HG03439 (cell line): Measurements from ENCODE around the gene CENPX.

Source experiments
- ATAC-seq: cut with Tn5 transposase; IDR thresholded peaks from one replicate; pipeline ENCODE4 v1.9.1; 2021; ENCODE audit warnings: mild to moderate bottlenecking, moderate library complexity; ENCODE audit not compliant: unreplicated experiment

Gene CENPX

DNA sequence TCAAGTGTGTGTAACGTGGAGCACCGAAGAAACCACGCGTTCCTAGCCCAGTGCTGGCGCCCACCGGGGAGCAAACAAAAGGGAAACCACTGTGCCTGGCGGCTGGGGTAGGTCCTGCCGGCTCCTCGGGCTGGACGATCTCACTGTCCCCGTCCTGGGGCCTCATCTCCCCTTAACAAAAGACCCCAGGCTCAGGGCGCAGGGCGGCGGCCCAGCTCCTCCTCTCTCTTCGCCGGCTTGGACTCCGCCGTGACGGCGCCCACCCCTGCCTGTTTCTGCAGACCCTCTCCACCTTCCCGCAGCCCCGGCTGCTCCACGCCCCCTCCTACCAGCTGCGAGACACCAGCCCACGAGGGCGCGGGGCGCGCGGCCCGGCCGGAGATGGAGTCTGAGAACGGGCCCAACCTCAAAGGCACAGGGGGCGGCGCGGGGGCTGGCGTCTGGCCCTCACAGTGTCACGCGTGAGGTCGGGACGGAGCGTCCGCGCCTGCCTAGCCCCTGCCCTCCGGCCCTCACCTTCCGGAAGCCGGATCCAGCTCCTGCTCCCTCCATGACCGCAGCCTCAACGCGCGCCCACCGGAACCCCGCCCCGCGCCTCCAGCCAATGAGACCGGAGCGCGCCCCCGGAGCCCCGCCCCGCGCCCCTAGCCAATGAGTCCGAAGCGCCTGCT, at the start of gene CENPX:
TSS of gene CENPX (minus strand) at position 569 of the 671 bp plus-strand sequence. CDS start at position 552, 17 bp downstream.
- ATAC-seq = peak; percentile 10

DNA sequence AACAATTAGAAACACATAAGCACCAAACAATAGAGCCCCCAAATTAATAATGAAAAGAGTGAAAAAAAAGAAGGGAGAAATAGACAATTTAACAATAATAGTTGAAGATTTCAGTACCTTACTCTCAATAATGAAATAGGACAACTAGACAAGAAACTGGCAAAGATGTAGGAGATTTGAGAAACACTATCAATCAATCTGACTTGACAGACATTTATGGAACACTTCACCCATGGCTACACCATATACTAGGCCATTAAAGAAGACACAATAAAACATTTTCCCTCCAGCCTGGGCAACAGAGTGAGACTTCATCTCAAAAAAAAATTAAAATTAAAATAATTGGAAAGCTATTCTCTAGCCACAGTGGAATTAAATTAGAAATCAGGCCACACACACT, 47.9 kb upstream of the CENPX start:
- no peak for ATAC-seq

DNA sequence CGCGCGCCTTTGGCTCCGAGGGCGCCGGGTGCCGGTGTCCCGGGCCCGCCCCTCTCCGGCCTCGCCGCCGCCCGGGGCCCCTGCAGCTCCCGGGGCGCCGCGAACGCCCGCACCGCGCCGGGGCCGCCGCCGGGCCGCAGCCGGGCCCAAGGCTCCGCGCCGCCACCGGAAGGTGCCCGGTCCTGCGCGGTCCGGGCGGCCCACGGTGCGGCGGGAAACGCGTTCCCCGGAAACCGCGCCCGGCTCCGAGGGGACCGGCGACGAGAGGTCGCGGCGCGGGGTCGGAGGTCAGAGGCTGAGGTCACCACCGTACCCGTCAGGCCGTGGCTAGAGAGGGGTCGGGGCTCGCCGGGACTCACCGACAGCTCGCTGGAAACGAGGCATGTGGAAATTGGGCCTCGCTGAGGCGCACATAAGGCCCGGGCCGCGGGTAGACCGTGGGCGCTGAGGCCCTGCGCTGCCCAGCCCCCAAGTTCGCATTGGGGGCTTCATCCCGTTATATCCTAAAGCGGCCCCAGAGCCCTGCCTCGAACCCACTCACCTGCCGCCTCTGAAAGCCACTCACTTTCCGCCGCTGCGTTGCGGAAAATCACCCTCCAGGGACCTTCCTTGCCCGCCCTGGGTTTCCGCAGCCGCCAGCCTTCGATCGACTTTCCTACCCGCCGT, 43.1 kb upstream of the CENPX start, which contains the start of gene DUS1L:
TSS of gene DUS1L (minus strand) at position 167 of the 666 bp plus-strand sequence. CDS start 745 bp downstream, outside the sequence.
- ATAC-seq = no peak

DNA sequence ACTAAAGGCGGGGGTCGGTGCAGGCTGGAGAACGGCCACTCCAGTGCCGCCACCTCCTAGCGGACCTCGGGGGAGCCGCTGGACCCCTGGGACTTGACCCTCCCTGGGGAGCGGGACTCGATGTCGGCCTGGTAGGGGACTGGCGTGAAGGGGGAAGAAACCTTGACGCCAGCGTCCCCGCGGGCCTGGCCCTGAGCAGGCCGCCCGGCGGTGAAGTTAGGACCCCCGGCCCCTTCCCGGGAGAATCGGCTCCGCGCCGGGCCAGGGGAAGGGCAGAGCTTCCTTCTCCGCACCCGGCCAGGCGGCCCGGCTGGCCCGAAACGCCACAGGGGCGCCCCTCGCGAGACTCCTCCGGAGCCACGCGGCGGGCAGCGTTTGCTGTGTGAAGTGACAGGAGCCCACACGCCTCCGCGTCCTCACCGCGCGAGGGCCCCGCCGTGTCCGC, 42.5 kb upstream of the CENPX start:
- ATAC-seq = no peak

DNA sequence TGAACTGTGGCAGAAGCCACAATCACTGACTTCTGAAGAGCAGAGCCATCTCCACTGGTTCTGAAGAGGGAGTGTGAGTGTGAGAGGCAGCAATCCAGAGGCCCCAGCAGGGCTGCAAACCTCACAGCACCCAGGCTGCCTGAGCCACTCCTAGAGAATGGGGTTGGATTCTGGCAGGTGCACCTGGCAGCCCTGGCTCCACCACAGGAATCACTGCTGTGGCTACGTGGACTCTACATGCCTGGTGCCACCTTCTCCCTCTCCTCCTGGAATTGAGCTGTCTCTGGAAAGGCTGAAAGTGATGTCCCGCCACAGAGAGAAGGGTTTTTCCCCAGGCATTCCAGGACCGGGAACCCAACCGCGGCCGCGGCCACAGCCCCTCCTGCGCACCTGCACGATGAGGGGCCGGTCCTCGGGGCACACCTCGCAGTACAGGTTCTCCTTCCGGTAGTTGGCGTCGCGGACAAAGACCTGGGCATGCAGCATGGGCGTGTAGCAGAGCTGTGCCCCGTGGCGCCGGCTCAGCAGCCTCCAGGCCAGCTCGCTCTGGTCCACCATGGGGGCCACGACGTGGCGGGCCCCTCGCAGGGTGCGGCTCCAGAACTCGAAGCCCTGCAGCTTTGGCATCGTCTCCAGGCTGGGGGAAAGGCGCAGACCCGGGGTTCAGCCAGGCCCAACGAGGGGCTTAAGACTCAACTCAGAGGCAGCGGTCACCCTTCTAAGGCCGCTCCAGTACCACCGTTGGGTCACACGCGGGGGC, 41.9 kb upstream of the CENPX start:
- no peak for ATAC-seq

DNA sequence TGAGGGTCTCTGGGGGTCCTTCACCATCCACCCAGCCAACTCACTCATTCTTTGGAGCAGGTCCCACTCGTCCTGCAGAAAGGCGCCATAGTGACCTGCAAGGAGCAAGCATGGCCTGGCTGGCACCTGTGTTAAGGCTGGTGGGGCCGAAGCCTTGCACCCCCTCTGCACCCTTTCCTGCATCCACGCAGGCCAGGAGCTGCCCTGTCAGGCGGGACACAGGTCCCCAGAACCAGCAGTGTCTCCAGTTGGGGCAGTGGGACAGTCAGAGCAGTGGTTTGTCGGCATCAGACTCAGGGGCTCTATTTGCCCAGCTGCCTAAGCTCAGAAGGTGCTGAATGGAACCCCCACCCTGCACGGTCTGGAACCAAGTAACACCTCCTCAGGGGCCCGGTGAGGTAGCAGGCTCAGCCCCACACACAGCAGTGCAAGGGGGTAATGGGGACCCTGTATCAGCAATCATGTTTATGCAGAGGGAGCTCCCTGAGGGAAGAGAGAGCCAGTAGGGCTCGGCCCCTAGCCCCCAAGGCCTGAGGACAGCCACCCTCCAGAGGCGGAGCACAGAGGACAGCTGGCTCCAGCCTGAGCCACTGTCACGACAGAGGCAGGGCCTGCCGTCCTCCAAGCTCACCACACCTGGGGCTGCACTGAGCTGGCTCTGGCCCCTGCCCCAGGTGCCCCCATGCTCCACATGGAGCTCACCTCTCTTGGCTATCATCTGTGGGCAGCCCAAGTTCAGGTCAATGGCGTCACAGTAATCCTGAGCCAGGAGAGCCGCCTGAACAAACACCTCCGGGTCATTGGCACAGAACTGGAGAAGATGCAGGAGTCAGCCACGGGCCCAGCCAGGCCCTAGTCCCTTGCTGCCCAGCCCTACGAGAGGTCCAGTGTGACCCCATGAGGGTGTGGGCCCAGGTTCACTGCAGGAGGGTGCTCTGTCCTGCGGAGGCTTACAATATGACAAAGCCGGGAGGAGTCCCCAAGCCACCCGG, 41.0 kb upstream of the CENPX start:
- no peak for ATAC-seq

DNA sequence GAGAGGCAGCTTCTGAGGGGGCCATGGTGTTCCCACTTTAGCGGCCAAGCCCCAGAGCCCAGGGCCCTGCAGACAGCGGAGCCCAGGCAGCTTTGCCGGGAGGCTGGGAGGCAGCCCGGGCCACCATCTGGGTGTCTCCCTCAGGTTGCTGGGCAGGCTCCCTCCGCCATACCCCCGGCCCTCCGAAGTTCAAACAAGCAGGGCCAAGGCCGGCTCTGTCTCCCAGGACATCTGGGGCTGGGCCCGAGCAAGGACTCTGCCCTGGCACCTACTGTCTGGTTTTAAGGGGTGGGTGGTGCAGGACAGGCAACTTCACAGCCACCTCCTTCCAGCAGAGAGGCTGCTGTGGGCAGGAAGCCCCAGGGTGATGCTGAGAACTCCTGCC, 40.3 kb upstream of the CENPX start:
- ATAC-seq = no peak

DNA sequence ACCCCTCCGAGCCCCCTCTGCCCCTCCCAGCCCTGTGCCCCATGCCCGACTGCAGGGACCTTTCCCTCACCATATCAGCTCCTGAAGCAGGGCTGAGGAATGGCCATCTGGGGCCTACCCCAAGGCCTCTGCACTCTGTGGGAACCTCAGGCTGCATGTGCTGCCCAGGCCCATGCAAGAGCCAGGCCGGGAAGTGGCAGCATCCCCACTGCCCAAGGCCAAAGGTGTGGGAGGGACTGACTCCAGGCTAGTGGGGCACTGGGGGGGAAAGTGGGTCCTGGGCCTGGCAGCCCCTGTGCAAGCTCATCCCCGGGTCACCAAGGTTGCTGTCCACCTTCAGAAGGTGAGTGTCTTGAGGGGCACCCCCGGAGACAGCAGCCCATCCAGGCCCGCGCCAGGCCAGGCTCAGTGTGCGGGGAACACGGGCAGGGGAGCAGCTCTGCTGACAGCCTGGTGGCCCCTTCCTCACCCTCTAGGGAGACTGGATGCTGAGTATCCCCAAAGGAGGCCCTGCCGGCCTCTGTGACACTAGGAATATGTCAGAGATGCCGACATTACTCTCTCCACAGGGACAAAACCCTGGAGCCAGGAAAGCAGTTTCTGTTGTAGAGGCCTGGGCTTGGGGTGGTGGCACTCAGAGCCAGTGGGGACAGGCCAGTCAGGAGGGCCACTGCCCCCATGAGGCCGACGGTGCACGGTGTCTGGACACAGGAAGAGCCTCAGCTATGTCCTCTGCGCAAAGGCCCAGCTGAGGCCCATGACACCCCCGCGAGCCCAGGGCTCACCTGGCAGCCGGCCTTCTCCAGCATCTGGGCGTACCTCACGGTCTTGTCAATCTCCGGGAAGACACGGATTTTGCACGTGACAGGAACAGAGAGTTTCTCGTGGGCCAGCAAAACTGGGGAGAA, 39.7 kb upstream of the CENPX start:
- no peak for ATAC-seq

DNA sequence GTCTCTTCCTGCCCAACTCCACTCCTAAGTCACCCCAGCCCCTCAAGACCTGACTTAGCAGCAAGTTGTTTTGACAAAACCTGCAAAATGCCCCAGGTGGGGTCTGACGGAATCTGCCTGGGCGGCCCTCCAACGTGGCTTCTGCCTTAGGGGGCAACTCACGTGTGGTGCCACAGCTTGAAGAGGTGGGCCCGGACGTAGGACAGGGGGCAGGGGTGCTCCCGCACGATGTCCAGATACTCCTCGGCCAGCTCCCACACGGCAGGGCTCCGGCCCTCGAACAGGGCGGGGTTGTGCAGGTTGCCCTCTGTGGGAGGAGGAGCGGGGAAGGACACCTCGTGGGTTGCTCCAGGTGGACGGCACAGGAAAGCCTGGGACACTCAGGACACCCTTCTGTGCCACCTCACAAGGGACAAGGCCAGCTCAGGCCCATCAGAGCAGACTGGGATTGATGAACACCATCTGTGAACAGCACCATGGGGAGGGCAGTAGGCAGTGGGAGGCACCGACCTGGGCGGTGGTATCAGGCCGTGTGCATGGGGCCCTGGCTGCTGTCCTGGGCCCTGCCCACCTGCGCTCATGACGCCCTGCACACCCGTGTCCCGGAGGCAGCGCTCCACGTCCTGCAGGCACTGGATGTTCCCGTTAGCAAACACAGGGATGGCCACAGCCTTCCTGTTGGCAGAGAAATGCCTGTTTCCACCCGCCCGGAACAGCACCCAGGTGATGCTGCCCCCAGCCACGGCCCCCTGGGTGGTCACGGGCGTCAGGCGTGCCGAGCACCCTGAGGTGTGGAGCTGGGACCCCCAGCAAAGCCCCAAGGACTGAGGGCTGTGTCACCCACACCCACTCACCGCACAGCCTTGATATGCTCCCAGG, 38.6 kb upstream of the CENPX start:
- ATAC-seq = no peak

DNA sequence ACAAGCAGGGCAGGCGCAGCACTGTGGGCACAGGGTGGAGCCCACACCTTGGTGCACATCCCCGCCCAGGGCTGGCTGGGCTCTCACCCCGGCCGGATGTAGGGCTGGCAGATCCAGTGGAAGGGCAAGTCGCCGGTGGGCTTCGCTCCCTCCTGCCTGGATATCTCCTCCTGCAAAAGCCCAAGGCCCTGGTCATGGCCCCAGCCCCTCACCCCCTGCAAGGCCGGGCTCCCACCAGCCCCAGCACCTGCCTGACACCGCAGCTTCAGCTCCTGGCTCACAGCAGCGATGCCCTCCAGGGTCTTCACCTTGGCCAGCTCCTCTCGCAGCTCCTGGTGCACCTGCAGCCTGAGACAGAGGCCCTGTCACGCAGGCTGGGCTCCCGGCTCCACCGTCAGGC, 37.9 kb upstream of the CENPX start:
- ATAC-seq = no peak

DNA sequence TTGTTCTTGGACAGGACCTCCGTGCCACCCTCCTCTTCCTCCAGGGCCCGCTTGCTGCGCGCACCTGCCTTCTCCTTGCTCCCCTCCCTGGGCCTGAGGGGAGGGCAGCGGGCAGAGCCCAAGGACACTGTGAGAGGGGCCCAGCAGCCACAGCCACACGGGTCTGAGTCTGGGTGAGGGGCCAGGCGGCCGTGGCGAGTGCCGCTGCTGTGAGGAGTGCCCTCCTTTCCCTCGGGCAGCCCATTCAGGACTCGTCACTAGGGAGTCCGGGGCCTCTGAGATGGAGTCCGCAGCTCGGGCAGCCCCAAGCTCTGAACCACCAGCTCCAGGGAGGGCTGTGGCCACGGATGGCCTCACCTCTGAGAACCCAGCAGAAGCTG, 37.3 kb upstream of the CENPX start:
- ATAC-seq = no peak

DNA sequence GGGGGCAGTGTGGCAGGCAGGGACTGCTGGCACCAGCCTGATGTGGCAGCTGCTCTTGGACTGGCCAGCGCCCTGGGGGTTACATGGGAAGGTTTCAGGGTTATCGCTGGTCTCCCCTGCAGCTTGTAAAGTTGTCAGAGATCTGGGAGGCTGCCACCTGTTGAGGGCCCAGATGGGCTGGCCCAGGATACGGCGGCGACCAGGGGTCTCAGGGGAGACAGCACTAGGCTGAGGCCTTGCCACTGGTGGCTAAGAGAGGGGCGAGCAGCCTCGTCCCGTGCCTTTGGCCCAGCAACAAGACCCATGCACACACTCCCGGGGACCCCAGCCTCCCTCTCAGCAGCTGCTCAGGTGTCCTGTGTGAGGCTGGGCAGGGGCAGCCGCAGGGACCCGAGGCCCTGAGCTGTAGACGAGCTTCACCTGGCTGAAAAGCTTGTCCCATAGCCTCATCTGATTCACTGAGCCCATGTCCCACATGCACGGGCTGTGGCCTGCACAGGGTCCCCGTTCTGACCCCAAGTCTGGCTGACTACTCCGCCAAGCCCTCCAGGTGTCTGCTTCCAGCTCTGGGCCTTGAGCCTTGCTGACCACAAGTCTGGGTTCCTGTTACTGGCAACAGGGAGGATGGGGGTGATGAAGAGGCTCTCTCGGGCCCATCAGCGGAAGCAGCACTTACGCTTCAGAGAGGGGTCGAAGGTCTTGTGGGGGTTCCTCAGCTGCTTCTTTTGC, 36.8 kb upstream of the CENPX start:
- no peak for ATAC-seq

DNA sequence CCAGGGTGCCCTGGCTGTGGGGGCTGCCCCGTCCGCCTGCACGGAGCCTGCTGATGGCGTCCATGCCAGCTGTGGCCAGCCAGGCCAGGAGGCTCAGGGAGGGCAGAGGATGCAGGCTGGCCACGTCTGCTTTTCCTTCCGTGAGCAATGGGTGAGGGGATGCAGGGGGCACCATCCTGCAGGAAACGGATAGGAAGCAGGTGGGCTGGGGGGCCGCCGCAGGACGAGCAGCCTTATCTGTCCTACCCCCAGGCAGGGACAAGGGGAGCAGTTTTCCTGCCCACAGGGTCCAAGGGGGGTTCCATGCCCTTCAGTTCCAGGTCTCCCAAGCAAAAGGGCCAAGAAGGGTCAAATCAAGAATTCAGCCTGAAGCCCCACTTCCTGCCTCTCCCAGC, 36.2 kb upstream of the CENPX start:
- no peak for ATAC-seq

DNA sequence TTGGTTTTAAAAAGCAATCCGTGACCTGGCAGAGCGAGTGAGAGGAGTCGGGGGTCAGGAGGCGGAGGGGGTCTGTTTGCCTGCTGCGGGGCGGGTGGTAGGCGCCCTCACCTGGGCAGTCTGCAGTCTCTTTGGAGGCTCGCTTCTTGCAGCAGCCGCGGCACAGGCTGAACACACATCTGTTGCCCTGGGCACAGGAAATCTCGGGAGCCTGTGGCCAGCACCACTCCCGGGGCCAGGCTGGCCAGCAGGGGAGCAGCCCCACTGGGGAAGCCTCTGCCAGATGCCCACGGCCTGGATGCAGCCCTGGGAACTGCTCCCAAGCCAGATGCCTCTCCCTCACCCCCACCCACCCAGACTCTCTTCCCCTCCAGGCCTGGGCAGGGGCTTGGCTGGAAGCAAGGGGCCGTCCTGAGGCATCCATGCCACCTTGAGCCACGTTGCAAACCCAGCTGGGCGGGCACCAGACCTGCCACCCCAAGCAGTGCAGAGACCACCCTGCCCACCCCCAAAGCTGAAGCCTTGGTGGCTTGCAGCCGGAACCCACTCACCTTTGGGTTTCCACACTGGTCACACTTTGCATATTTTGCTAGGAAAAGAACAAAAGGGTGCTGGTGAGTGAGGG, 35.7 kb upstream of the CENPX start:
- no peak for ATAC-seq

DNA sequence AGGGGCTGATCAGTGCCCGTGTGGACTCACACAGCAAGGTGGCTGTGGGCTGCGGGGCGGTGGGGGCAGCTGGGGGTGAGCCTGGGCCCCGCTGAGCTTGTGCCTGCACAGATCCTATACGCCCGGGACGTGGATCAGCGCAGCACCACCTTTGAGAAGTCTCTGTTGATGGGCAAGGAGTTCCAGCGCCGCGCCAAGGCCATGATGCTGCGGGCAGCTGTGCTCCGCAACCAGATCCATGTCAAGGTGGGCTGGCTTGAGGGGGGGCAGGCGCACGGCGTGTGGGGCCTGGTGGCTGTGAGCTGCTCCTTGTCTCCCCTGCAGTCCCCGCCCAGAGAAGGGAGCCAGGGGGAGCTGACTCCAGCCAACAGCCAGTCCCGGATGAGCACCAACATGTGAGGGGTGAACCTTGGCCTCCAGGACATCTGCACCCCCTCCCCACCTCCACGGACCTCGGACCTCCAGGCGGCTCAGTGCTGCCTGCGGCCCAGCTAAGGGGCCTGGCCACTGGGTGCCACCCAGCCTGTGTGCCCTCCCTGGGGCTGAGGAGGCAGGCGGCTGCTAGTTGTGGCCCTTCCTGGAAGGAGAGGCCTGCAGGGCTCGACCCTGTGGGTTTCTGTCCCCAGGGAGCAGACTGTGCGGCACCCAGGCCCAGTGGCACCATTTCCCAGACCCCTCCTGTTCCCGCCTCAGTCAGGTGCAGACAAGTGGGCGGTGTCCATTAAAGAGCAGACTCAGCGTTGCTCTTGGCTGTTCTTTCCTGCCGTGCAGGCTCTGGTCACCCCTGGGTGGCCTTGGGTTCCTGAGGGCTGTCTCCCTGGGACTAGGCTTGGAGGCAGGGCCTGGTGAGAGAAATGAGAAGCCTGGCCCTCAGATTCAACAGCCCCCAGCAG, 34.3 kb upstream of the CENPX start:
- ATAC-seq = no peak

DNA sequence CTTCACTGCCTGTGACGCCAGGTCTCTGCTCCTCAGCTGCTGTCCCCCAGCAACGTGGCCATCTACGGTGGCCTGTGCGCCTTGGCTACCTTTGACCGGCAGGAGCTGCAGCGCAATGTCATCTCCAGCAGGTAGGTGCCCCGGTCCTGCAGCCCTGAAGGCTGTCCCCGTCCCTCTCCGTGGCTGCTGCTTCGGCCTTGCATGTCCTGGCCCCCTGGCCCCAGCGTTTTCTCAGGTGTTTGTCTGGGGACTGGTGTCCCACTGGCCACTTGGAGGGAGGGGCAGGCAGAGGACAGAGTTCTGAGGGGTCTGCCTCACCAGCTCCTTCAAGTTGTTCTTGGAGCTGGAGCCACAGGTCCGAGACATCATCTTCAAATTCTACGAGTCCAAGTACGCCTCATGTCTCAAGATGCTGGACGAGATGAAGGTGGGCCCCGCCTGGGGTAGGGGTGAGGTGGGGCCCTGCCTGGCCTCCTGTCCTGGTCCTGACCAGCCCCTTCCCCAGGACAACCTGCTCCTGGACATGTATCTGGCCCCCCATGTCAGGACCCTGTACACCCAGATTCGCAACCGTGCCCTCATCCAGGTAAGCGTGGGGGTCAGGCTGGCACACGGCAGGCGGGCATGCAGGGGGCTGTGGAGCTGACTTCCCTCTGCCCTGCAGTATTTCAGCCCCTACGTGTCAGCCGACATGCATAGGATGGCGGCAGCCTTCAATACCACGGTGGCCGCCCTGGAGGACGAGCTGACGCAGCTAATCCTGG, 33.5 kb upstream of the CENPX start:
- ATAC-seq = no peak
